Esophagus squamous epithelium (tissue), 5 donors: ENCODE measurements around the gene GLRX5. TPM values are rescaled to one million over a fixed set of nuclear protein-coding genes. Genes with fewer than 3 reads are reported as not detected.

Source experiments
- DNase-seq: peaks from one replicate; lab custom pipeline; 2025; lab: John Stamatoyannopoulos, UW
- H3K27ac ChIP-seq, 4 donors: fragments of 200-600 bp; sonication (generic); one replicate each; pipeline ENCODE4 v1.5.1; 2016 to 2019; ENCODE audit warnings: mild to moderate bottlenecking in 1 of 4
- H3K27me3 ChIP-seq, 4 donors: fragments of 200-600 bp; sonication (generic); 1 replicate in 3 of 4; 2 replicates in 1 of 4; pipeline versions ENCODE4 v1.5.1 to v1.6.0; 2017 to 2021; ENCODE audit warnings: antibody characterized with exemption in 1 of 4
- H3K36me3 ChIP-seq, 3 donors: fragments of 200-600 bp; sonication (generic); one replicate each; pipeline ENCODE4 v1.5.1; 2016 to 2019
- H3K4me1 ChIP-seq, 3 donors: fragments of 200-600 bp; sonication (generic); one replicate each; pipeline ENCODE4 v1.5.1; 2017 to 2019
- H3K4me3 ChIP-seq, 4 donors: fragments of 200-600 bp; sonication (generic); 1 replicate in 3 of 4; 2 replicates in 1 of 4; pipeline ENCODE4 v1.5.1; 2016 to 2019; ENCODE audit warnings: mild to moderate bottlenecking in 2 of 4, moderate library complexity in 1 of 4
- H3K9me3 ChIP-seq, 3 donors: fragments of 200-600 bp; sonication (generic); one replicate each; pipeline ENCODE4 v1.5.1; 2016 to 2019
- POLR2A ChIP-seq, 4 donors: fragments of 450-650 bp; IDR thresholded peaks; one replicate each; pipeline ENCODE4 v1.6.1; 2017; ENCODE audit warnings: antibody characterized with exemption in 4 of 4, mild to moderate bottlenecking in 4 of 4, moderate library complexity in 3 of 4
- WGBS, 2 donors: methylation state at CpG; one replicate each; pipeline ENCODE4 v1.1.5; 2018; 5-methylcytosine and 5-hydroxymethylcytosine counted together
- intact Hi-C: fragments of 100-400 bp; cut with DNase I; formaldehyde crosslinking; loops from one replicate; pipeline ENCODE4 v1.15.0; 2022
- total RNA-seq, 4 donors: library from RNA; depleted of rRNA; stranded (reverse); fragments of >200 nt; gene quantifications; one replicate each; pipeline ENCODE4 v1.1.0, GENCODE V29; 2016
- TF ChIP-seq, protein P1 (sequence below), 6 experiments: fragments of 450-650 bp in 4 of 6; fragments of 200-600 bp in 2 of 6; sonication (generic) in 2 of 6; IDR thresholded peaks; one replicate each; pipeline ENCODE4 v1.5.1; 2016 to 2019; ENCODE audit warnings: antibody characterized with exemption in 6 of 6, mild to moderate bottlenecking in 4 of 6, moderate library complexity in 4 of 6
- donor health status: DM: yes; HTN: yes; CAD: no.

GLRX5 gene
- total RNA-seq, 4 donors from 2014 or later = 14.4 to 40.1 (median 32.6) TPM

GRCh38 chr14:95488376-95489213 is 46.3 kb upstream of the GLRX5 start:
- WGBS, 2 donors = 77% methylated on average over 4 of the region's 6 CpGs
- Histone ChIP-seq H3K4me1 (peaks cover 8 to 80% (median 36%) of the 10 kb centered on the region in 3 donors), H3K27ac (peak overlapping the region; percentile 2 to 72 (median 50)), H3K4me3 (no peak overlapping the region), H3K9me3 (no peaks in the 10 kb centered on the region), H3K36me3 (no peaks in the 10 kb centered on the region), H3K27me3 (peaks cover 0 to 6% (median 0%) of the 10 kb centered on the region in 4 donors)
- no peak for DNase-seq
- intact Hi-C loops = no loop called here
- no peak for TF ChIP-seq POLR2A (IDR thresholded peaks at IDR 0.05)
- TF ChIP-seq, protein P1, sequence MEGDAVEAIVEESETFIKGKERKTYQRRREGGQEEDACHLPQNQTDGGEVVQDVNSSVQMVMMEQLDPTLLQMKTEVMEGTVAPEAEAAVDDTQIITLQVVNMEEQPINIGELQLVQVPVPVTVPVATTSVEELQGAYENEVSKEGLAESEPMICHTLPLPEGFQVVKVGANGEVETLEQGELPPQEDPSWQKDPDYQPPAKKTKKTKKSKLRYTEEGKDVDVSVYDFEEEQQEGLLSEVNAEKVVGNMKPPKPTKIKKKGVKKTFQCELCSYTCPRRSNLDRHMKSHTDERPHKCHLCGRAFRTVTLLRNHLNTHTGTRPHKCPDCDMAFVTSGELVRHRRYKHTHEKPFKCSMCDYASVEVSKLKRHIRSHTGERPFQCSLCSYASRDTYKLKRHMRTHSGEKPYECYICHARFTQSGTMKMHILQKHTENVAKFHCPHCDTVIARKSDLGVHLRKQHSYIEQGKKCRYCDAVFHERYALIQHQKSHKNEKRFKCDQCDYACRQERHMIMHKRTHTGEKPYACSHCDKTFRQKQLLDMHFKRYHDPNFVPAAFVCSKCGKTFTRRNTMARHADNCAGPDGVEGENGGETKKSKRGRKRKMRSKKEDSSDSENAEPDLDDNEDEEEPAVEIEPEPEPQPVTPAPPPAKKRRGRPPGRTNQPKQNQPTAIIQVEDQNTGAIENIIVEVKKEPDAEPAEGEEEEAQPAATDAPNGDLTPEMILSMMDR (IDR thresholded peaks at IDR 0.05) = no peak

DNA sequence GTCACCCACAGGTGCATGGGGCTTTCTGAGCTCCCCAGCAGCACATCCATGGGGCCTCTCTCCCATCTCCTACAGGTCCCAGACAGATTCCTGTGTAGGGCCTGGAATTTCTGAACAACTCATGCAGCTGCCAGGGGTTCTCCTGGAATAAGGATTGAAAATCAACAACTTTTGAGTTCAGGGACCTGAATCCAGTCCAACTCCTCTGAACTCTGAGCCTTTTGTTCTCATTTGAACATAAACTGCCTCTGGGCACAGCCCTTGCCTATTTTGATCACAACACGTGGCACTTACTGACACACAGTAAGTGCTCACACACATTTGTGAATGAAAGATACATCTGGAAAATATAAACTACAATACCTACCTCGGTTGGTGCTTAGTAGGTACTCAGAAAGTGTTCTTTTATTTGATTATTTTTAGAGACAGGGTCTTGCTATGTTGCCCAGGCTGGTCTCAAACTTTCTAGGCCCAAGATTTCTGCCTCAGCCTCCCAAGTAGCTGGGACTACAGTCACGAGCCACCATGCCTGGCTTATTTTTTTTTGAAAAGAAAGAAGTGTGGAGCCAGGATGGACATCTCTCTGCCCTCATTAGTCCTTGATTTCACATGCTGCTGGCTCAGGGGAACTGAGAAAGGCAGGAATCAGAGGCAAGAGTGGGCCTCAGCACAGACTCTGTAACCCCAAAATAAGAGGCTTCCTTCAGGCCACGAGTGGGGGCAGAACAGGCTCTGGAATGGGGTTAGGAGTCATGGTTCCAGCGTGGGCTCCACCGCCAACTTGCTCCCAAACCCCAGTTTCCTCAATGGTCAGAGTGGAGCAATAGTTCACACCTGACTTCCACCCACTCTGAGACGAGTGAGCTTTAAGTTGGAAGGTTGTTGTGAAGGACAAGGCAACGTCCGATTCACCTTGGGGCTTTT is 45.4 kb upstream of the GLRX5 start:
- Histone ChIP-seq H3K4me3 (no peak overlapping the region), H3K4me1 (peaks cover 0 to 76% (median 30%) of the 10 kb centered on the region in 3 donors), H3K27ac (peak overlapping the region; percentile 9 to 72 (median 50)), H3K27me3 (peaks cover 0 to 6% (median 0%) of the 10 kb centered on the region in 4 donors), H3K36me3 (no peaks in the 10 kb centered on the region), H3K9me3 (no peaks in the 10 kb centered on the region)
- DNase-seq = no peak
- TF ChIP-seq, protein P1 (IDR thresholded peaks at IDR 0.05) = no peak
- no peak for TF ChIP-seq POLR2A (IDR thresholded peaks at IDR 0.05)
- intact Hi-C loops = no loop called here
- WGBS, 2 donors = 70 to 71% methylated on average over 9 of the region's 9 CpGs

DNA sequence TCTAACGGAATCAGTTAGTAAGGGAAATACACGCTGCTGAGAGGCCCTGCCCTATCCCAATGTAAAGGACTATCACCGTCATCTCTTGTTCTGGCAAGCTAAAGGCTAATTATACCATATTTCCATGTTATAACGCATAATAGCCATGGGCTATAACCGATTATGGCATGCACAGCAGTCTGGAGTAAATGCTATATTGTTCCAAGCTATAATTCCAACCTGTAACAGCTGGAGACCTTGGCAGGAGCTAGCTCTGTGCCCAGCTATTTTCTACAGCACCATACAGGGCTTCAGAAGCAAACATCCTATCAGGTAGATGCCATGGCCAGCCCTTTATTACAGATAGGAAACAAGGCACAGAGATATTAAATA is 44.7 kb upstream of the GLRX5 start:
- WGBS, 2 donors = 68 to 90% methylated on average over 5 of the region's 5 CpGs
- Histone ChIP-seq H3K36me3 (no peaks in the 10 kb centered on the region), H3K4me1 (peaks cover 0 to 76% (median 30%) of the 10 kb centered on the region in 3 donors), H3K9me3 (no peaks in the 10 kb centered on the region), H3K27me3 (peaks cover 0 to 6% (median 0%) of the 10 kb centered on the region in 4 donors), H3K27ac (peak overlapping the region; percentile 9 to 72 (median 50)), H3K4me3 (no peak overlapping the region)
- TF ChIP-seq POLR2A (IDR thresholded peaks at IDR 0.05) = no peak
- TF ChIP-seq, protein P1 (IDR thresholded peaks at IDR 0.05) = no peak
- intact Hi-C loops = no loop called here
- no peak for DNase-seq

DNA sequence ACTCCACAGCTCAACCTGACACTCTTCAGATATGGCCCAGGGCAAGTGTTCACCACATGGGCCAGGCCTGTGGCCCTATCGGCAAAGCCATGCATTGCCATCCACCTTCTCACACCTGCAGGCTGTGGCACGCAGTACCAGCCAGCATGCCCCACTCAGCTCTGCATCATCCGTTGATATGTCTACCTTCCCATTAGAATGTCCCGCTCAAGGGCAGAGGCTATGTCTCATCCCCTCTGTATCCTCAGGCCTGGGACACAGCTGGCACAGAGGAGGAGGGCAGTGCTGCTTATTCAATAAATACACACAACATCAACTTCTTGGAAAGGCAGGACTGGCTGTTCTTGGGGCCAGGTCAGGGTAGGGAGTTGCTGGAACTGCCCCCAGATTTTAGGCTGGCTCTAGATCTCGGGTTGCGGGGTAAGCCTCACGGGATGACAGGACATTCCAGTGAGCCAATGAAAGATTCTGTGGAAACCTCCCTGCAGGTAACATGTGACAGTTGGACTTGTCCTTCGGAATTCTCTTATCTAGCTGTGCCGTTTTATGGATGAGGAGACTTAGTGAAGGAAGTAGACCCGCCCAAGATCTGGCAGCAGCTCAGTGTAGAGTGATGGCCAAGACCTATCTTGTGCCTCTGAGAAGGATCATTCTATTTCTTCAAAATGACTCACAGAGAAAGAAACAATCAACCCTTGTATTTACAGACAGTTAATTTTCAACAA is 44.0 kb upstream of the GLRX5 start:
- Histone ChIP-seq H3K4me3 (no peak overlapping the region), H3K4me1 (peaks cover 5 to 76% (median 38%) of the 10 kb centered on the region in 3 donors), H3K36me3 (no peaks in the 10 kb centered on the region), H3K27ac (peak overlapping the region in 2 of 4 donors; percentile 62 to 72), H3K27me3 (peaks cover 0 to 6% (median 0%) of the 10 kb centered on the region in 4 donors), H3K9me3 (no peaks in the 10 kb centered on the region)
- intact Hi-C loops = no loop called here
- DNase-seq = no peak
- 23 to 69% methylated on average over 3 to 8 of the region's 10 CpGs for WGBS, 2 donors
- TF ChIP-seq, protein P1 (IDR thresholded peaks at IDR 0.05) = peak in 1 of 6 experiments; percentile 10
- no peak for TF ChIP-seq POLR2A (IDR thresholded peaks at IDR 0.05)
